C4-2B (cell line): ENCODE measurements around the gene BRINP1.

Experiments
- CTCF ChIP-seq: fragments of 450-650 bp; conservative IDR thresholded peaks from 2 replicates; pipeline ENCODE4 v1.5.1; 2017; ENCODE audit warnings: mild to moderate bottlenecking
- ZFX ChIP-seq: fragments of 450-650 bp; IDR thresholded peaks from 2 replicates; pipeline ENCODE4 v1.6.1; 2017

DNA sequence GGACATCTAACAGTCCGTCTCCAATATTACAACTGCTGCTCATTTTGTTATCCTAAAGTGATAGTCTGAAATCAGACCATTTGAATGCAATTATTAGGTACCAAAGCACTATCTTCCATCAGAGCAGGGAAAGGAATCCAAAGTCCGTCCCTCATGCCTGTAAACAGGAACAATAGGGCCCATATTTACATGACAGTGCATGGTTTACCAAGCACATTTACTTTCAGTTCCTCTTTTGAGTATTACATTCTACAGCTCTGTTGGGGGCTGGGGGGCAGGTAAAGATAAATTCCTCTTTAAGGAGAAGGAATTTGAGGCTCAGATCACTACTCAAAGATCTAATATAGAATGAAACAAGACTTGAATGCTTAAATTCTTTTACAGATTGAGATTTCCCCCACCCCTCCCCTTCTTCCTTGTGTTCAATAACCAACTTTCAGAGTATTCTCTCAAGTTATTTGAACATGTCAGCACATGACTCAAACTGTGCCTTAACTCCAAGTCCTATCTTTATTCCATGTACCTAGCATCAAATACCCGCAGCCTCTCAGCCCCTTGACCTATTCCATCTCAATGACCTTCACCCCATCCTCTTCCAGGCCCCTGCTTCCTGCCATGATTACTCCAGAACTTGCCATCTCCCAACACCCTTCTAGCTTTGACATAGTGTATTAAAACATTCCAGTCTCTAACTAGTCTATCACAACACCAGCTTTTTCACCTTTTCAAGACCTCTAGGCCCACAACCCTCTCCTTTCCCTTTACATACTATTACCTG lies 71.0 kb downstream of the BRINP1 start:
- TF ChIP-seq CTCF (no peak), ZFX (no peak)
